ENCODE measurements around the gene SYT8.
"Not testable (repeated sequence)": the region's sequence is repeated elsewhere in the genome, so short reads cannot be mapped to it uniquely, and the experiment has no call there.

The SYT8 gene

DNA sequence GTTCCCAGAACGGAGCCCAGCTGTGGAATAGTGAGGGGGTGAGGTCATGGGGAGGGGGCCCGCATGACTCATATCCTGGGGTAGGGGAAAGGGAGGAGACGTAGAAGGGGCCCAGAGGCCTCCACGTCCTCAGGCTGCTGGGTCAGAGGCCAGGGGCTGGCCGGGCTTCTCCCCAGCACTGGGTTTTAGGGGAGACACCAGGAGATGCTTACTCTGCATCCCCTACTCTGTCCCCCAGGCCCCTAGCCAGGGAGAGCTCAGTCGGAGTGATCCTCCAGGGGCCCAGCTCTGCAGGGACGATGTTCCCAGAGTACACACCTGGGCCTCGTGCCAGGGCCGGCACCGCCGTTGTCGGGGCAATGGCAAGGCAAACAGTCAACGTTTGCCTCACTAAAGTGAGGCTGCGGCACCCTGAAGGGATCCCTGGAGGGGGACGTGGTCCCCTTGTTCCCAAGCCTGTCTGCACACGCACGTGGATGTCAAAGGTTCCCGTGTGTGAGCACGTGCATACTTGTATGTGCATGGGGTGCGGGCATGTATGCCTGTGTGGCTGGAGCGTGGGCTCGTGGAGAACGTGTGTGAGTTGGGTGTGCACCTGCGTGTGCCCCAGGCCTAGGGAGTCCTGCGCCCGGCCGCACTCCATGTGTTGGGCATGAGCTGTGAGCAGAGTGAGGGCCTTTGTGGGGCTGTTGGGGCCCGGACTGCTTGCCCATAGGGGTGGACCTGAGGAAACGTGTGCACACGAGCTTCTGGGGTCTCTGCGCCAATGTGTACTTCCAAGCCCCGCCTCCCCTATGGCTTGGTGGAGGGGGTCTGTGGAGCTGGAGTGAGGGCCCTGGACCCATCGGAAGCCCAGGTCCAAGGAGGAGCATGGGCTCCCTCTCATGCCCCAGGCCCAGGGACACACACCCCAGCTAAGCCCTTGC, 42.7 kb downstream of the SYT8 start:
- FAIRE-seq (no peak), DNase-seq (ENCODE audit: insufficient read length, low spot score) (no peak)
- no peak for TF ChIP-seq POLR2A (IDR thresholded peaks at IDR 0.05; ENCODE audit: low read depth, low read length)

DNA sequence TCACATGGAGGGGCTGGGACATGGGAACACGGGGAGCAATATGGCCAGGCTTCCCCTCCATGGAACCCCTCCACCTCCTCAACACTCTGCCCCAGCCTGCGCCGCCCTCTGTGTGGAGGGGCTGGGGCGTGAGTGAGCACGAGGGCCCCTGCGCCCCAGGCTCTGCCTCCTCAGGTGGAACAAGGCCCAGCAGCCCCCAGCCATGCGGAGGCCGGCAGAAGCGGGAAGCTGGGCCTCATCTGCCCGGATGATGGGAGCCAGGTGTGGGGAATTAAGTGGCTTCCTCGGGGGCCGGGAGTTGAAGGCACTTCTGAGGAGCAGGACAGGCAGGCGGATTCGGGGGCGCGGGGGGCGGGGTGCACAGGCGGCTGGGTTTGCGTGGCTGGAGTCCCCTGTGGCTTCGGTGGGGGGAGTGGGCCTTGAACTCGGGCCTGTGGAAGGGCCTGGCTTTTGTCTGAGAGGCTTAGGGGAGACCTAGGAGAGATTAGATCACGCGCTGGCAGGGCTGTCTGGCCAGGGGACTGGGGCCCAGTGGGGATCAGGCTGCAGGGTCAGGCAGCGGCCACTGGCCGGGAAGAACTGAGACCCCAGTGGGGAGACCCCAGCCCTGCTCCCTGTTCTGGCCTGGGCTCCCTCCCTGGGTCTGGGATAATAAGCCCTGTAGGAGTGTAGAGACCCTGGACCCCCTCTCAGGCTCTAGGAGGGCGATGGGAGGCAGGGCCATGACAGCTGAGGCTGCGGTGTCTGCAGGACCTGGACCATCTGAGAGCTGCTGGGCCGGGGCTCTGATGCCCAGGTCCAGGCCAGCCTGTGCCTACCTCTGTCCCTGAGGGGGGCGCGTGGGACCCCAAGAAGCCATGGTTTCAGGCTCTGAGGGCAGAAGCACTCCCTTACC, 43.6 kb downstream of the SYT8 start:
- DNase-seq (ENCODE audit: insufficient read length, low spot score) (no peak), FAIRE-seq (no peak)
- no peak for TF ChIP-seq POLR2A (IDR thresholded peaks at IDR 0.05; ENCODE audit: low read depth, low read length)

DNA sequence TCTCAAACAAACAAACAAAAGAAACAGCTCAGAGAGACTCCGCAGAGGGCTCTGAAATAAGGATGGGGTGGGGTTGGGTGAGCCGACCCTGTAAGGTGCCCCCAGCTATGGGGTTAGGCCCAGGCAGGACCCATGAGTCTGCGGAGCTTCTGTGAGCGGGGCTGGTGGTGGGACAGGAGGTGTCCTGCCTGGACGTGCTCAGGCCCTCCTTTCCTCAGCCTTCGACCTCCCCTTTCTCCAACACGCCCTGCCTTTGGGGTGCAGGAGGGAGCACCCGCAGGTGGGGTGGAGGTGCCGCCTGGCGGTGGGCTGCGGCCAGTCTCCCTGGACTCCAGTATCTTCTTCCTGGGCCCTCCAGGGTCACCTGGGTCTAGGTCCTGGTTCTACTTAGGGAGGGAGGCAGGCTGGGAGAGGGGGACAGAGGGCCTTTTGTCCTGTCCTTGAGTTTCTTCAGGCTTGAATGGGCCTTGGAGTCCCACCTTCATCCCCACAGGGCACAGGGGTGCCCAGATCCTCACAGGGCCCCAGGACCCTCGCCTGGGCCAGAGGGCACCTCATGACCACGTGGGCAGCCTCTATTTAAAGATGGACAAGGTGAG, 44.7 kb downstream of the SYT8 start:
- no peak for TF ChIP-seq POLR2A (IDR thresholded peaks at IDR 0.05; ENCODE audit: low read depth, low read length)
- DNase-seq (ENCODE audit: insufficient read length, low spot score) (no peak), FAIRE-seq (no peak)

DNA sequence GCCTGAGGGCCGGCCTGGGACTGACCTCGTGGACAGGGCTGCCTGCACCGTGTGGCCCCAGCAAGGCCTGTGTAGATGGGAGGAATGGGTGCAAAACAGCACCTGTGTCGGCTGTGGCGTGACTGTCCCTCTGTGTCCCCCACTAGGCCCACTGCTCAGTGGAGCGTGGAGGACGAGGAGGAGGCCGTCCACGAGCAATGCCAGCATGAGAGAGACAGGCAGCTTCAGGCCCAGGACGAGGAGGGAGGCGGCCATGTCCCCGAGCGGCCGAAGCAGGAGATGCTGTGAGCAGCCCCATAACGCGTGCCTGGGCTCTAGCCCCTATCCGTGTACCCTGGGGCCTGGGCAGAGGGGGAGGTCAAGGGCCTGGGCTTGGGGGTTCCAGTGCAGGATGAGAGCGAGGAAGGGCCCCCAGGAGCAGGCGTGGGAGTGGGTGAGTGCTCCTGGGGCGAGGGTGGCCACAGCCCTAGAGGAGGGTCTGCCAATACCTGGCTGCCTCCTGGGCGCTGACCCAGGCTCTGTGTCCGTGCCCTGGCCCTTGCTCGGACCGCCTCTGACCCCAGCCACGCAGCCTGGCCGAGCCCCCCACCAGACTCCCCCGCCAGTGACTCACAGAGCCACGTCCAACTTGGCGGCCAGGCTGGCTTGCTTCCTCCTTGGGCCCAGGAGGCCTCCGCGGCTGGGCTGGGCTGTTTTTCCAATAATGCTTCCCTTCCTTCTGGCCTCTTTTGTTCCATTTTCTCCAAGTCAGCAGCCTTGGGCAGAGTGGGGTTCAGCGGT, 45.3 kb downstream of the SYT8 start:
- DNase-seq (ENCODE audit: insufficient read length, low spot score) (no peak), FAIRE-seq (no peak)
- TF ChIP-seq POLR2A (IDR thresholded peaks at IDR 0.05; ENCODE audit: low read depth, low read length), result no peak

DNA sequence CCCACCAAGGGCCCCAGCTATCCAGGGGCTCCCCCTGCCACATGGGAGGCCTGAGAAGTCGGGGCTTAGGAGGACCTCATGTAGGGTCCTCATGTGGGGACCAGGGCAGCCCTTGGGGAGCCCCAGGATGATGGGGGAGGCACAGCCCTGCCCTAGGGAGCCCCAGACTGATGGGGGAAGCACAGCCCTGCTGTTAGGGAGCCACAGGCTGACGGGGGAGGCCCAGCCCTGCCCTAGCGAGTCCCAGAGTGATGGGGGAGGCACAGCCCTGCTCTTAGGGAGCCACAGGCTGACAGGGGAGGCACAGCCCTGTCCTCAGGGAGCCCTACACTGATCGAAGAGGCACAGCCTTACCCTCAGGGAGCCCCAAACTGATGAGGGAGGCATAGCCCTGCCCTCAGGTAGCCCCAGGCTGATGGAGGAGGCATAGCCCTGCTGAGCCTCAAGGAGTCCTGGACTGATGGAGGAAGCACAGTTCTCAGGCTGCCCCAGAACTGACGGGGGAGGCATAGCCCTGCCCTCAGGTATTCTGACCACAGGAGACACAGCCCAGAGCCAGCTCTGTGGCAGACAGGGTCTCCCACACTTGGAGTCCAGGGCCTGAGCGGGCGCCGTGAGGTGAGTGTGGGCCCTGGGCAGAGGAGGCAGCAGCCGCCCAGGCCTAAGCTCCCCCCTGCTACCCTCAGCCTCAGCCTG, 46.1 kb downstream of the SYT8 start:
- no peak for TF ChIP-seq POLR2A (IDR thresholded peaks at IDR 0.05; ENCODE audit: low read depth, low read length)
- DNase-seq (ENCODE audit: insufficient read length, low spot score), result no peak
- FAIRE-seq, result no peak

DNA sequence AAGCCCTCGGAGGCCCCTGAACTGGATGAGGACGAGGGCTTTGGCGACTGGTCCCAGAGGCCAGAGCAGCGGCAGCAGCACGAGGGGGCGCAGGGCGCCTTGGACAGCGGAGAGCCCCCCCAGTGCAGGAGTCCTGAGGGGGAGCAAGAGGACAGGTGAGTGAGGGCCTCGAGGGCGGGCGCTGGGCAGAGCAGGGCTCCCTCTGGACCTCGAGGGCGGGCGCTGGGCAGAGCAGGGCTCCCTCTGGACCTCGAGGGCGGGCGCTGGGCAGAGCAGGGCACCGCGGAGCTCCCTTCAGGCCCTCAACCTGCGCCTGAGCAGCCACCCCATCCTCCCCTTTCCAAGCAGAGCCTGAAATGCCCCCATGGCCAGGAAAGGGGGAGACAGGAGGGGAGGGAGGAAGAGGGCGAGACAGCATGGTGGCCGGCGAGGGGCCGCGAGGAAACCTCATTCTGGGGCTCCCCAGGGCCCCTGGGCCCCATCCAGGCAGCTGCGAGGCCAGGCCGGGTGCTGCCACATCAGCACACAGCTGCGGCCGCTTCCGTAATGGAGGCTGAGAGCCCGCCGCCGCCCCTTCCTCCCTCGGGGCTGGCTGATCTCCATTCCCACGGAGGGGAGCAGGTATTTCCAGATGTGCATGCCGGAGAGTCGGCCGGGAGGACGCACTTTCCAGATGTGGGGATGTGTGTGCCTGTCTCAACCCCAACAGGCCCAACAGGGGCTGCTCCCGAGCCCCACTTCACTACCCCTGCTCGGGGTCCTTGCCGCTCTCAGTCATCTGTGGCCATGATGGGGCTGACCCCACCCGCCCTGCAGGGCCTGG, 46.9 kb downstream of the SYT8 start:
- no peak for TF ChIP-seq POLR2A (IDR thresholded peaks at IDR 0.05; ENCODE audit: low read depth, low read length)
- DNase-seq (ENCODE audit: insufficient read length, low spot score), result no peak
- FAIRE-seq, result no peak

DNA sequence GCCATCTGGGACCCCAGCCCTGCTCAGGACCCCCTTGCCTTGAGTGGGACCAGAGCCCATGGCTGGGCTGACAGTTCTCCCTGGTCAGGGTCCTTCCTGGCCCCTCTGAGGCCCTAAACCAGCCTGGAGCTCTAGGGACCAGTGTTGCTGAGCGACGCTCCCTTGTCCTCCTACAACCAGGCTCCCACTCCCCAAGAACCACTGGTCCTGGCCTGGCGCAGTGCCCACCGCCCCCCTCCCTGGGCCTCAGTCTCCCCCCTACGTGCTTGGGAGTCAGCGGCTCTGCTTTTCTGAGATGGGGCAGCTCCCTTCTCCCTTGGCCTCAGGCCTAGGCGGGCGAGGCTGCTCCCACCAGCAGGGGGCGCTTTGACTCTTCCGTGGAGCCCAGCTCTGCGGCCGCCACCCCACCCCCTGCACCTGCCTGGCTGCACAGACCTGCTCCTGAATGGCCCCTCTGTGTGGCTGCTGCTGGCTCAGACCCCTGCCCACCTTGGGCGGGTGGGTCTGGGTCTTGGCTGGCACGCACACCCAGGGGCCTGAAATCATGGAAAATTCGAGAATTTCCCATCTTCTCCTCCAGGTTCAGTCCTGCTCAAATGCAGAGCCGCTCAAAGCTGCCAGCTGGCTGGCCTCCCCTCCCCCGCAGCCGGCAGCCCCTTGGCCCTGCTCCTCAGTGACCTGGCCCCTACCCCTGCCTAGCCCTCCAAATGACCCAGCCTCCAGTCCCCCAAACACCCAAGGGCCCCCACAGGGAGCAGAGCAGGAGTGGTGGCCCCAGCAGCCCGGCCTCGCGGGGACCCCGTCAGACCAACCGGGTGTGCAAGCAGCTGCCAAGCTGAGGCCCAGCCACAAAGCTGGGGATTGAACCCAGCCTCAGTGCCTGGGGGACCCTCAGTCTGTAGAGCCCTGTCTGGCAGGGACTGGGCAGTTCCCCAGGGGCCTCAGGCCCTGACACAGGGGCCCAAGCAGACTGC, 47.8 kb downstream of the SYT8 start:
- FAIRE-seq, result no peak
- peak; percentile 95 for DNase-seq (ENCODE audit: insufficient read length, low spot score)
- no peak for TF ChIP-seq POLR2A (IDR thresholded peaks at IDR 0.05; ENCODE audit: low read depth, low read length)

DNA sequence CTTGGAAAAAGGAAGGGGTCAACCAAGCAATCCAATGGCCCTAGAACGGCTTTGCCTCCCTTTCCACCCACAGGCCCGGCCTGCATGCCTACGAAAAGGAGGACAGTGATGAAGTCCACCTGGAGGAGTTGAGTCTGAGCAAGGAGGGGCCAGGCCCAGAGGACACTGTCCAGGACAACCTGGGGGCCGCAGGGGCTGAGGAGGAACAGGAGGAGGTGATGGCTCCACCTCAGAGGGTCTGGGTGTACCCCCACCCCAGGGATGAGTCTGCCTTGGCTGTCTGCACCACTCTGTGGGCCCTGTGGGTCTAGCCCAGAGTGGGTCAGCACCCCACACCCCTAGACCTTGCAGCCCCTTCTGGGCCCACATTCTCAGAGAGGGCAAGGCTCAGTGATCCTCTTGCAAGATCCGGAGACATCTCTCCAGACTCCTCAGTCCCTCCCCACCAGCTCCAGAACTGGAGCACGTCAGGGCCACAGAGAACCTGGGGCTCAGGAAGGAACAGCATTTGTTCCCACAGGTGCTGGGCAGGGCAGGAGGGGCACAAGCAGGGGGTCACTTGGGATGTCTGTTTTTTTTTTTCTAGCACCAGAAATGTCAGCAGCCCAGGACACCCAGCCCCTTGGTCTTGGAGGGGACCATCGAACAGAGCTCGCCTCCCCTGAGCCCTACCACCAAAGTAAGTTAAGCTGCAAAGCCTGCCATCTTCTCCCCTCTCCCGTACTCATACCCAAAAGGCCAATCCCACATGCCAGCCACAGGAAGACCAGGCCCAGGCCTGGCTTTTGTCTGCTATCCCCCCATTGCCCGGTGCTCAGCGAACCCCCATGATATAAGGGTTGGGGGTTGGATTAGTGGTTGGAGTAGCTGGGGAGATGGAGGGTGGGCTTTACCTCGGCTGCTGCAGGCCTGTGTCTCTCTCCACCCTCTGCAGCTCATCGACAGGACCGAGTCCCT, 48.8 kb downstream of the SYT8 start:
- FAIRE-seq (no peak), DNase-seq (ENCODE audit: insufficient read length, low spot score) (no peak)
- TF ChIP-seq POLR2A (IDR thresholded peaks at IDR 0.05; ENCODE audit: low read depth, low read length), result no peak

DNA sequence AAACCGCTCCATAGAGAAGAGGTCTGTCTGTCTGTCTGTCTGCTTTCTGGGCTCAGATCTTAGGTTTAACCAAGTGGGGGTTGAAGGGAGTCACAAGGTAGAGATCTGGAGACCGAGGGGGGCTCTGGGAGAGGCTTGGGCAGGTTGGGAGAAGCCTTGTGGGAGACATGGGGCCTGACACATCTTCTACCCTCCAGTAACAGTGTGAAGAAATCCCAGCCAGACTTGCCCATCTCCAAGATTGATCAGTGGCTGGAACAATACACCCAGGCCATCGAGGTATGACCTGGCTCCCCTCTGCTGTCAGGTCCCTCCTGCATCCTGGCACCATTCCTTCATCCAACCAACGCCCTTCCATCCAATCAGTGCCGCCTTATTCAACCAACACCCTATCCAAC, 49.5 kb downstream of the SYT8 start:
- no peak for TF ChIP-seq POLR2A (IDR thresholded peaks at IDR 0.05; ENCODE audit: low read depth, low read length)
- FAIRE-seq (no peak), DNase-seq (ENCODE audit: insufficient read length, low spot score) (no peak)

DNA sequence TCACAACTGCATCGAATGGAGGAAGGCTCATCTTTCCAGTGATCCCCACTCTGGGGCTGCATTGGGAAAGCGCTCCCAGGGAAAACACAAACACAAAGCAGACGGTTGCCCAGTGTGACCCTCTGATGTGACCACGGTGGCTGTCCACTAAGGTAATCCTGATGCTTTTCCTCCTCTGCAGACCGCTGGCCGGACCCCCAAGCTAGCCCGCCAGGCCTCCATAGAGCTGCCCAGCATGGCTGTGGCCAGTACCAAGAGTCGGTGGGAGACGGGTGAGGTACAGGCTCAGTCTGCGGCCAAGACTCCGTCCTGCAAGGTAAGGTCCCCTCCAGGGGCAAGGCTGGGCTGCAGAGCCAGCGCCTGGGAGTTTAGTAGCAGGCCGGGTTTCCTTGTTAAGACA, 51.8 kb downstream of the SYT8 start:
- FAIRE-seq; DNase-seq (ENCODE audit: insufficient read length, low spot score): not testable (repeated sequence)
